Stimulated activated CD8-positive, alpha-beta memory T cell treated with anti-CD3 and anti-CD28 coated beads, Interleukin-12 subunit alpha, Interleukin-12 subunit beta, amount 100 ng/mL, for 4 hours (primary cell): ENCODE measurements around the gene FXYD3.
A peak's percentile ranks its signal among the peaks of the same experiment; 100 is the strongest.
"Not testable (repeated sequence)": the region's sequence is repeated elsewhere in the genome, so short reads cannot be mapped to it uniquely, and the experiment has no call there.

Source experiments
- DNase-seq: peaks from one replicate; pipeline ENCODE4 v3.0.0-alpha.2; 2020; ENCODE audit warnings: low read depth

Gene FXYD3

GRCh38 chr19:35125749-35126623, 10.4 kb downstream of the FXYD3 start:
- DNase-seq = no peak

GRCh38 chr19:35126624-35126959, 11.0 kb downstream of the FXYD3 start:
- no peak for DNase-seq

- no peak for DNase-seq
Measured at GRCh38 chr19:35127871-35128270, 12.2 kb downstream of the FXYD3 start.

DNA sequence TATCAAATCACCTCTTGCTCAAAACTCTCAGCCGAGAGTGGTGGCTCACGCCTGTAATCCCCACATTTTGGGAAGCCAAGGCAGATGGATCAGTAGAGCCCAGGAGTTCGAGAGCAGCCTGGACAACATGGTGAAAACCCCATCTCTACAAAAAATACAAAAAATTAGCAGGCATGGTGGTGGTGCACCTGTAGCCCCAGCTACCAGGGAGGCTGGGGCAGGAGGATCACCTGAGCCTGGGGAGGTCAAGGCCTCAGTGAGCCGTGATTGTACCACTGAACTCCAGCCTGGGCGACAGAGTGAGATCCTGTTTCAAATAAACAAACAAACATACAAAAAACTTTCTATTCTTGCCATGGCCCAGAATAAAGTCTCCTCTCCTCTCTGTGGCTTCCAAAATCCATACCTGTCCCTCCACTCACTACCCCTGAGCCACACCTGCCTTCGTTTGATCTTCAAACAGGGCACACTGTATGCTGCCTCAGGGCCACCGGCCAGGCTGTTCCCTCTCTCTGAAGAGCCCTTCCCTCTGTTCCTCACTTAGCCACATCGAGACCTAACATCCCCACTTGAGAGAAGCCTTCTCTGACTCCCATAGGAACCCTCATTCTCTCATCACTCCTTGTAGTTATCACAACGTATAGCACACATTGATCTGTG, 12.9 kb downstream of the FXYD3 start:
- no peak for DNase-seq

DNA sequence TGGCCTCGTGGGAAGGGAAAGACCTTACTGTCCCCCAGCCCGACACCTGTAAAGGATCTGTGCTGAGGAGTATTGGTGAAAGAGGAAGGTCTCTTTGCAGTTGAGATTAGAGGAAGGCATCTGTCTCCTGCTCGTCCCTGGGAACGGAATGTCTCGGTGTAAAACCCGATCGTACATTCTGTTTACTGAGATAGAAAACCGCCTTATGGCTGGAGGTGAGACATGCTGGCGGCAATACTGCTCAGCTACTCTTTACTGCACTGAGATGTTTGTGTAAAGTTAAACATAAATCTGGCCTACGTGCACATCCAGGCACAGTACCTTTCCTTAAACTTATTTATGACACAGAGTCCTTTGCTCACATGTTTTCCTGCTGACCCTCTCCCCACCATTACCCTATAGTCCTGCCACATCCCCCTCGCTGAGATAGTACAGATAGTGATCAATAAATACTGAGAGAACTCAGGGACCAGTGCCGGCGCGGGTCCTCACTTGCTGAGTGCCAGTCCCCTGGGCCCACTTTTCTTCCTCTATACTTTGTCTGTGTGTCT, 14.2 kb downstream of the FXYD3 start:
- DNase-seq = not testable (repeated sequence)

GRCh38 chr19:35130761-35131720, 15.4 kb downstream of the FXYD3 start:
- no peak for DNase-seq

GRCh38 chr19:35132254-35132653, 16.6 kb downstream of the FXYD3 start:
- no peak for DNase-seq

GRCh38 chr19:35133826-35134225, 18.2 kb downstream of the FXYD3 start:
- no peak for DNase-seq

DNA sequence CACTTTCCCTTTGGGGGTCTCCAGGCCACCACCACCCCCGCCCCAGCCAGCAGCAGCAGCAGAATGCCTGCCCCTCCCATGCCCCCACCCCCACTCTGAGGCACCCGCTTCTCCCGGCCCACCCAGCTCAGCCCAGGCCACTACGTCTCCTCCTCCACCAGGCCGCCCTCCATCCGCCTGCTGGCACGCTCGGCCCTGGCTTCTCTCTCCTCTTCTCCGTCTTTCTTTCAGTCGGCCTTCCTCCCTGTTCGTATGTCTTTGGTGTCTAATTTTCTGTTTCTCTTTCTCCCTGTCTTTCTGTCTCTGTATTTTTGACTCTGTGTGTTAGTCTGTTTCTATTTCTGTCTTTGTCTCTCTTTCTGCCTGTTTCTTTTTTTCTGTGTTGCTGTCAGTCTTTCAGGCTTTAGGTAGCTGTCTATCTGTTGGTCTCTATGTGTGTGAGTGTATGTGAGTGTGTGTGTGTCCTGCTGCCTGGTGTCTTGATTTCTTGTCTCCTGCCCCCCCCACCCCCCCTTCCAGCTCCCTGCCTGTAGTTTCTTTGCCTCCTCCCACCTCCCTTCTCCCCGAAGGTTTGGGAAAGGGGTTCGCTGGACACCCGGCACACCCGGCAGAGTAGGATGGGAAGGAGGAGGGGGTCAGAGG, 19.1 kb downstream of the FXYD3 start, which contains the start of gene LGI4:
TSS of gene LGI4 (minus strand) at position 459 of the 642 bp plus-strand sequence. CDS start at position 80, 379 bp downstream.
- DNase-seq = no peak

DNA sequence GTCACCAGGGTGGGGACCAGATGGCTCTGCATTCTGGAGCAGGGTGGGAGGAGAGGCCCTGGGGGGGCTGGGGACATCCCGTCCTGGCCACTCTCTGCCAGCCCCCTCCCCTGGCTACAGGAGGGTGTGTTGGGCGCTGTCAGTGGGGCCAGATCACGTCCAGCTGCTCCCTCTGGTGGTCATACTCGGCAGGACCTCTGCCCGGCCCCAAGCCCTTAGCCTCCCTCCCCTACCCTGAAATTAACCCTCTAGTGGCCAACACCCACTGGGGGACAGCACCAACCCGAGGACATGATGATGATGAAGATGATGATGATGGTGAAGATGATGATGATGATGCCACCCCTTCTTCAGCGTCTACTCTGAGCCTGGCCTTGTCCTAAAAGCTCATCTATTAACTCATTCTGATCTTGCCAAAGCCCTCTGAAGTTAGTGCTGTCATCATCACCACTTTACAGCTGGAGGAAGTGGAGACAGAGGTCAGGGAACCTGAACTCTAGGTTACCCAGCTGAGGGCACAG, 19.8 kb downstream of the FXYD3 start:
- peak; percentile 38 for DNase-seq

DNA sequence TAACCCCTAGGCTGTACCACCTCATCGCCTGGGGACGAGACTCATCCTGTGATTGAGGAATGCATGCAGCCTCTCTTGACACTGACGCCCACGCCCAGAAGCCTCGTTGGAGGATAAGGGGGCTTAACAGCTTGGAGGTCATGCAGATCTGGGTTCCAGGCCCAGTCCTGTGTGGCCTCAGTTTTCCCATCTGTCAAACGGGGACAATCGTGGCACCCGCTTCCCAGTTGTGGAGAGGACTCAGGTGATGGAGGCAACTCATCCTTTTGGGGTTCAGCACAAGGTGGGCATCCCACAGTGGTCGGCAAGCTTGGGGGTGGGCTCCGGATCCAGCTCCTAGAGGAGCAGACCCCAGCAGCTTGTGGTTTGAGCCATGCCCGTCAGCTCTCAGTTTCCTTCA, 20.6 kb downstream of the FXYD3 start:
- DNase-seq = no peak

GRCh38 chr19:35136977-35137702, 21.5 kb downstream of the FXYD3 start:
- no peak for DNase-seq

DNA sequence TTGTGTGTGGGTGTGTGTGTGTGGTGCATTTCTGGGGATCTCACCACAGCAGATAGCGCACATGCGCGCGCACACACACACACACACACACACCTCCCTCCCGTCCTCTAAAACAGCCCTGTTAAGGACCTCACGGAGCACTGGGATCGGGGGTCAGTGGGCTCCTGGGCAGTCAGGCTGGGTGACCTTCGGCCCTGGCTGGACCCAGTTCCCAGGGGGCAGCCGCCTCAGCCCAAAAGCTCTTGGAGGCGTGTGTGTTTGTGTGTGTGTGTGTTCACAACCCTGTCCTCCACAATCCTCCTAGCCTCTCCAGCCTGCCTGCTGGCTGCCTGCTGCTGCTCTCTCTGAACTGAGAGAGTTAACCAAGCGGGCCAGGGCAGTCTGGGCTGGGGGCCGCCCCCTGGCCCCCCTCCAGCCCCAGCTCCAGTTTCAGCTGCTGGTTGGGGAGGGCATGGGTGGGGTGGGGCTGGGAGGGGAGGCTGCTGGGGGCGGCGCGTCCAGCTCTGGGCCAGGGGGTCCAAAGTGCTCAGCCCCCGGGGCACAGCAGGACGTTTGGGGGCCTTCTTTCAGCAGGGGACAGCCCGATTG, 22.8 kb downstream of the FXYD3 start, which contains the start of gene FXYD1:
TSS of gene FXYD1 (plus strand) at position 520 of the 588 bp plus-strand sequence. CDS start 1,256 bp downstream, outside the sequence.
- DNase-seq = no peak

- DNase-seq = no peak
Measured at GRCh38 chr19:35140207-35140961, 24.8 kb downstream of the FXYD3 start.

DNA sequence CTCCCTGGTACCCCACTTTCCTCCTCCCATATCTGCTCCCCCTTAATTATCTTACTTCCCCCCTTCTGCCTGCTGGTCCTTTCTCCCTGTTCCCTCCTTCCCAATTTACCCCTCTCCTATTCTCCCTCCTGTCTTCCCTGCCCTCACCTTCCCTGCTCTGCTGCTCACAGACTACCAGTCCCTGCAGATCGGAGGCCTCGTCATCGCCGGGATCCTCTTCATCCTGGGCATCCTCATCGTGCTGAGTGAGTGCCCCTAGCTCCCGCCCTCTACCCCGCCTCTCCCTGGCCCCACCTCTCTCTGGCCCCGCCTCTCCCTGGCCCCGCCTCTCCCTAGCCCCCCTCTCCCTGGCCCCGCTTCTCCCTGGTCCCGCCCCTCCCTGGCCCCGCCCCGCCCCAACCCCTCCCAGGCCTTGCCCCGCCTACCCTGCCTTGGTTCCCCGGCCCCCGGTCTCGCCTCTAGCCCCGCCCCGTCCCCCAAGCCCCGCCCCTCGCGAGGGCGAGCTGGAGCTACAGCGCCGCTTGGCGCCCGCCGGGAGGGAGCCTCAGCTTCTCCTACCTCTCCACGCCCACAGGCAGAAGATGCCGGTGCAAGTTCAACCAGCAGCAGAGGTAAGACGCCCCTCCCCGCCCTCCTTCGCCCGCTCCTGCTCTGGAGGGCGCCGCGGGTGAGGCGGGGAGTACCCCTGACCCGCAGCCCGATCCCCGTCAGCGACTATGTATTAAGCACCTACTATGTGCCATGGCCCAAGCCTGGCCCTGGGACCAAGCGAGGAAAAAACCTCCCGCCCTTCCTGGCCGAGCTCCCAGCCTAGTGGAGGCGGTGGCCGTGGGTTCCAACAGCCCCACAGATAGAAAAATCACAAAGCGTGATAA, 25.6 kb downstream of the FXYD3 start:
- peak; percentile 89 for DNase-seq

DNA sequence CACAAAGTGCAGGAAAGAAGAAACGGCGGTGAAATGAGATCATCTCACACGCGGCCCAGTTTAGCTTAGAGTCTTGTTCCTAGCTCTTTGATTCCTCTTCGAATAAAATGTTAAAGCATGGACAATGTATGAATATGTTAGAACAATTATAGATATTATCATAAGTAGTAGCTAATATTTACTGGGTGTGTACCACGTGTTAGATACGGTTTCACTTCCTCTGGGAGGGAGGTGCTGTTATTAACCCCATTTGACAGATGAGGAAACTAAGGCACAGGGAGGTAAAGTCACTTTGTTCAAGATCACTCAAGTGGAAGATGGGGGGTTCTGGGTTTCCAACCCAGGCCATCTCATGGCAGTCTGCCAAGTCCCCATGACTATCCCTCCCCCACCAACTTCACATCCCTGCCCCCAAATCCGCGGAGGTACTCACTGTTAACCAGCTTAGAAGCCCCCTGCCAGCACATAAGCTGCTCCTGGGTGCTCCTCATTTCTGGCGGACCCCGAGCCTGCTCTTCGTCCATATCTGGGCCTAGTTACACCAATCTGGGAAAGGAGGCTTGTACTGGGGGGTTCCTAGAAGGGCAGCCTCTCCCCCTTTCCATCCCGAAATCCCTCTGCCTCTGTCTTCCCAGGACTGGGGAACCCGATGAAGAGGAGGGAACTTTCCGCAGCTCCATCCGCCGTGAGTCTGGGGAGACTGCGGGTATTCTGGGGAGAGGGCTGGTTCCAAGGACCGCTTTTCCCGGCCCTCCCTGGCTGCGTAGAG, 26.4 kb downstream of the FXYD3 start:
- DNase-seq = no peak

GRCh38 chr19:35142606-35143230, 27.1 kb downstream of the FXYD3 start:
- DNase-seq = peak; percentile 47
